ENCODE measurements around the gene ZNF710.

The ZNF710 gene

GRCh38 chr15:89980896-89981295 is 20.2 kb upstream of the ZNF710 start:
- no peak for ATAC-seq (ENCODE audit: insufficient read depth, low read depth)
- Histone ChIP-seq H3K79me2 (ENCODE audit: insufficient read depth, low read length) (no peaks in the 10 kb centered on the region), H2AFZ (ENCODE audit: low read depth, low read length) (no peak overlapping the region), H3K9me3 (ENCODE audit: insufficient read depth, low read length, severe bottlenecking) (no peaks in the 10 kb centered on the region), H3K4me3 (ENCODE audit: low read depth in 1 of 2, low read length in 2 of 2) (no peak overlapping the region), H3K36me3 (ENCODE audit: insufficient read depth, low read length) (no peaks in the 10 kb centered on the region), H3K27me3 (ENCODE audit: insufficient read depth, low read length, poor library complexity) (no peaks in the 10 kb centered on the region), H3K4me1 (ENCODE audit: insufficient read depth, low read length) (no peaks in the 10 kb centered on the region), H3K27ac (ENCODE audit: low read length) (no peak overlapping the region), H4K20me1 (ENCODE audit: insufficient read depth, low read length) (no peaks in the 10 kb centered on the region), H3K9ac (ENCODE audit: low read depth, low read length) (no peak overlapping the region), H3K4me2 (ENCODE audit: insufficient read depth, low read length) (no peak overlapping the region)
- TF ChIP-seq, protein P1, sequence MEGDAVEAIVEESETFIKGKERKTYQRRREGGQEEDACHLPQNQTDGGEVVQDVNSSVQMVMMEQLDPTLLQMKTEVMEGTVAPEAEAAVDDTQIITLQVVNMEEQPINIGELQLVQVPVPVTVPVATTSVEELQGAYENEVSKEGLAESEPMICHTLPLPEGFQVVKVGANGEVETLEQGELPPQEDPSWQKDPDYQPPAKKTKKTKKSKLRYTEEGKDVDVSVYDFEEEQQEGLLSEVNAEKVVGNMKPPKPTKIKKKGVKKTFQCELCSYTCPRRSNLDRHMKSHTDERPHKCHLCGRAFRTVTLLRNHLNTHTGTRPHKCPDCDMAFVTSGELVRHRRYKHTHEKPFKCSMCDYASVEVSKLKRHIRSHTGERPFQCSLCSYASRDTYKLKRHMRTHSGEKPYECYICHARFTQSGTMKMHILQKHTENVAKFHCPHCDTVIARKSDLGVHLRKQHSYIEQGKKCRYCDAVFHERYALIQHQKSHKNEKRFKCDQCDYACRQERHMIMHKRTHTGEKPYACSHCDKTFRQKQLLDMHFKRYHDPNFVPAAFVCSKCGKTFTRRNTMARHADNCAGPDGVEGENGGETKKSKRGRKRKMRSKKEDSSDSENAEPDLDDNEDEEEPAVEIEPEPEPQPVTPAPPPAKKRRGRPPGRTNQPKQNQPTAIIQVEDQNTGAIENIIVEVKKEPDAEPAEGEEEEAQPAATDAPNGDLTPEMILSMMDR (IDR thresholded peaks at IDR 0.05; ENCODE audit: borderline replicate concordance, extremely low read depth, low read length, poor library complexity, severe bottlenecking), result no peak
- TF ChIP-seq EZH2 (IDR thresholded peaks at IDR 0.05; ENCODE audit: borderline replicate concordance, low read depth, low read length, severe bottlenecking), result no peak
- no peak for DNase-seq

GRCh38 chr15:89982315-89983055 is 18.6 kb upstream of the ZNF710 start:
- H3K4me1 ChIP-seq (ENCODE audit: insufficient read depth, low read length), result no peaks in the 10 kb centered on the region
- H3K36me3 ChIP-seq (ENCODE audit: insufficient read depth, low read length), result no peaks in the 10 kb centered on the region
- TF ChIP-seq EZH2 (IDR thresholded peaks at IDR 0.05; ENCODE audit: borderline replicate concordance, low read depth, low read length, severe bottlenecking), result no peak
- TF ChIP-seq, protein P1 (IDR thresholded peaks at IDR 0.05; ENCODE audit: borderline replicate concordance, extremely low read depth, low read length, poor library complexity, severe bottlenecking), result no peak
- no peak overlapping the region for H3K4me3 ChIP-seq (ENCODE audit: low read depth in 1 of 2, low read length in 2 of 2)
- H3K27ac ChIP-seq (ENCODE audit: low read length), result no peak overlapping the region
- H3K27me3 ChIP-seq (ENCODE audit: insufficient read depth, low read length, poor library complexity), result no peaks in the 10 kb centered on the region
- H4K20me1 ChIP-seq (ENCODE audit: insufficient read depth, low read length), result no peaks in the 10 kb centered on the region
- H3K79me2 ChIP-seq (ENCODE audit: insufficient read depth, low read length), result no peaks in the 10 kb centered on the region
- no peak overlapping the region for H3K4me2 ChIP-seq (ENCODE audit: insufficient read depth, low read length)
- ATAC-seq (ENCODE audit: insufficient read depth, low read depth) (no peak), DNase-seq (no peak)
- no peak overlapping the region for H2AFZ ChIP-seq (ENCODE audit: low read depth, low read length)
- H3K9me3 ChIP-seq (ENCODE audit: insufficient read depth, low read length, severe bottlenecking), result no peaks in the 10 kb centered on the region
- H3K9ac ChIP-seq (ENCODE audit: low read depth, low read length), result no peak overlapping the region

DNA sequence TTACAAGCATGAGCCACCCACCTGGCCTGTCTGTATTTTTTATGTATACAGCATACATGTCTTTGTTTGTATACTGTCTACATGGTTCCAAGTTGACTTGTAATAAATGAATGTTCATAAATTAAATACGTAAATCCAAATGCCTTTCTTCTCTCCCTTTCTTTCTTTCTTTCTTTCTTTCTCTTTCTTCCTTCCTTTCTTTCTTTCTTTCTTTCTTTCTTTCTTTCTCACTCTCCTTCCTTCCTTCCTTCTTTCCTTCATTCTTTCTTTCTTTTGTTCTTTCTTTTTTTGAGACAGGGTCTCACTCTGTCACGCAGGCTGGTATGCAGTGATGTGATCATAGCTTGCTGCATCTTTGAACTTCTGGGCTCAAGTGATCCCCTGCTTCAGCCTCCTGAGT is 17.1 kb upstream of the ZNF710 start:
- TF ChIP-seq, protein P1 (IDR thresholded peaks at IDR 0.05; ENCODE audit: borderline replicate concordance, extremely low read depth, low read length, poor library complexity, severe bottlenecking), result no peak
- TF ChIP-seq EZH2 (IDR thresholded peaks at IDR 0.05; ENCODE audit: borderline replicate concordance, low read depth, low read length, severe bottlenecking), result no peak
- no peaks in the 10 kb centered on the region for H4K20me1 ChIP-seq (ENCODE audit: insufficient read depth, low read length)
- no peaks in the 10 kb centered on the region for H3K9me3 ChIP-seq (ENCODE audit: insufficient read depth, low read length, severe bottlenecking)
- H3K79me2 ChIP-seq (ENCODE audit: insufficient read depth, low read length), result no peaks in the 10 kb centered on the region
- H3K4me1 ChIP-seq (ENCODE audit: insufficient read depth, low read length), result no peaks in the 10 kb centered on the region
- H3K27me3 ChIP-seq (ENCODE audit: insufficient read depth, low read length, poor library complexity), result no peaks in the 10 kb centered on the region
- no peak overlapping the region for H3K27ac ChIP-seq (ENCODE audit: low read length)
- H3K36me3 ChIP-seq (ENCODE audit: insufficient read depth, low read length), result no peaks in the 10 kb centered on the region
- DNase-seq (no peak), ATAC-seq (ENCODE audit: insufficient read depth, low read depth) (no peak)
- H3K4me3 ChIP-seq (ENCODE audit: low read depth in 1 of 2, low read length in 2 of 2), result no peak overlapping the region
- no peak overlapping the region for H3K9ac ChIP-seq (ENCODE audit: low read depth, low read length)
- no peak overlapping the region for H2AFZ ChIP-seq (ENCODE audit: low read depth, low read length)
- no peak overlapping the region for H3K4me2 ChIP-seq (ENCODE audit: insufficient read depth, low read length)

Measured in DND-41 (cell line).